GM23248 (cell line): ENCODE data around the gene GPR139.

ENCODE experiments used
- EZH2 ChIP-seq: fragments of 200-600 bp; sonication (generic); IDR thresholded peaks from 2 replicates; pipeline ENCODE4 v1.6.1; 2018; ENCODE audit warnings: antibody characterized with exemption, mild to moderate bottlenecking; ENCODE audit not compliant: insufficient read depth, poor library complexity, severe bottlenecking
- EZH2phosphoT487 ChIP-seq: fragments of 200-600 bp; sonication (generic); IDR thresholded peaks from 2 replicates; pipeline ENCODE4 v1.6.1; 2018; ENCODE audit warnings: antibody characterized with exemption, moderate library complexity, mild to moderate bottlenecking, low read depth; ENCODE audit not compliant: insufficient read depth

DNA sequence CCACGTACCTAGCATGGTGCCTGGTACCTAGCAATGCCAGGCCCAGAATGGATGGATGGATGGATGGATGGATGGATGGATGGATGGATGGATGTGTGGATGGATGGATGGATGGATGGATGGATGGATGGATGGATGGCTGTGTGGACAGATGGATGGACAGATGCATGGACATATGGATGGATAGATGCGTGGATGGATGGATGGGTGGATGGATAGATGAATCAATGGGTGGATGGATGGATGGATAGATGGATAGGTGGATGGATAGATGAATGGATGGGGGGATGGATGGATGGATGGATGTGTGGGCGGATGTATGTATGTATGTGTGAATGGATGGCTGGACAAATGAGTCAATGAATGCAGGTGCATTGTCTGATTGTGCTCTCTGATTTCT is 12.6 kb downstream of the GPR139 start:
- TF ChIP-seq EZH2phosphoT487 (no peak), EZH2 (no peak)
